ENCODE results near the gene SKAP2.

Gene SKAP2

DNA sequence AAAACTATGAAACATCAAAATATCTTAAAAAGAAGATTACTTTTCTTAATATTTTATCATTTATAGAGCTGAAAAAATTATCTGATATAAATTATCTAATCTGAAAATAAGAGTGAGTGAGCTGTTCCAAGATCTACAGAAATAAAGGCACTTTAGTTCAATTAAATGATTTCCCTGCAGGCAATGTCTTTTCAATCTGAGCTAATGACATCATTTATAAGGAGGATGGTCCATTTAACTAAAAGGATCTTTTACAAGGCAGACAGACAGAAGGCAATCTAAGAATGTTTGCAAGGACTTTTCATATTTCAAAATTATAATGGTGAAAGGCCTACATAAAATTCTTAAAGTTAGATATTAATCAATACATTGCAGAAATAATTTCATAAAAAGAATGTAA is 71.8 kb downstream of the SKAP2 start:
- H3K4me1 ChIP-seq (ENCODE audit: insufficient read depth, low read length) = no peaks in the 10 kb centered on the region
- no peak overlapping the region for H3K9ac ChIP-seq (ENCODE audit: low read length)
- H3K9me3 ChIP-seq (ENCODE audit: low read length) = no peaks in the 10 kb centered on the region
- H3K4me3 ChIP-seq (ENCODE audit: low read depth in 1 of 2, low read length in 2 of 2) = no peak overlapping the region
- no peaks in the 10 kb centered on the region for H3K27me3 ChIP-seq (ENCODE audit: control insufficient read depth in 1 of 2, insufficient read depth in 2 of 2, low read length in 2 of 2)
- H3K36me3 ChIP-seq (ENCODE audit: insufficient read depth, low read length) = no peaks in the 10 kb centered on the region
- H3K27ac ChIP-seq (ENCODE audit: low read depth, low read length) = no peak overlapping the region

DNA sequence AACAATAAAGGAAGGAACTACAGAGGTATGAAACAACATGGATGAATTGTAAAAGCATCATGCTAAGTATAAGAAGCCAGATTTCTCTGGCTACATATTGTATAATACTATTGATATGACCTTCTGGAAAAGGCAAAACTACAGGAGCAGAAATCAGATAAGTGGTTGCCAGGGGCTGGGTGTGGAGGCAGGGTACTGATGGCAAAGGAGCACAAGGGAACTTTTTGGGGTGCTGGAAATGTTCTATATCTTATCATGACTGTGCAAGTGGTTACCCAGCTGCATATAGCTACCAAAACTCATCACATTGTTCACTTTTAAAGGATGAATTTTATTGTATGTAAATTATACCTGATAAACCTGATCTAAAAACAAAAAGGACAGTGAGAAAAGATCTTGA is 72.4 kb downstream of the SKAP2 start:
- no peak overlapping the region for H3K27ac ChIP-seq (ENCODE audit: low read depth, low read length)
- H3K4me1 ChIP-seq (ENCODE audit: insufficient read depth, low read length) = no peaks in the 10 kb centered on the region
- no peaks in the 10 kb centered on the region for H3K9me3 ChIP-seq (ENCODE audit: low read length)
- H3K9ac ChIP-seq (ENCODE audit: low read length) = no peak overlapping the region
- H3K36me3 ChIP-seq (ENCODE audit: insufficient read depth, low read length) = no peaks in the 10 kb centered on the region
- H3K27me3 ChIP-seq (ENCODE audit: control insufficient read depth in 1 of 2, insufficient read depth in 2 of 2, low read length in 2 of 2) = no peaks in the 10 kb centered on the region
- no peak overlapping the region for H3K4me3 ChIP-seq (ENCODE audit: low read depth in 1 of 2, low read length in 2 of 2)

GRCh38 chr7:26789481-26790184 is 74.8 kb downstream of the SKAP2 start:
- Histone ChIP-seq H3K4me3 (ENCODE audit: low read depth in 1 of 2, low read length in 2 of 2) (no peak overlapping the region), H3K9me3 (ENCODE audit: low read length) (no peaks in the 10 kb centered on the region), H3K36me3 (ENCODE audit: insufficient read depth, low read length) (no peaks in the 10 kb centered on the region), H3K4me1 (ENCODE audit: insufficient read depth, low read length) (no peaks in the 10 kb centered on the region), H3K27ac (ENCODE audit: low read depth, low read length) (no peak overlapping the region), H3K27me3 (ENCODE audit: control insufficient read depth in 1 of 2, insufficient read depth in 2 of 2, low read length in 2 of 2) (no peaks in the 10 kb centered on the region), H3K9ac (ENCODE audit: low read length) (no peak overlapping the region)

GRCh38 chr7:26787701-26788100 is 76.7 kb downstream of the SKAP2 start:
- H3K4me1 ChIP-seq (ENCODE audit: insufficient read depth, low read length) = no peaks in the 10 kb centered on the region
- no peak overlapping the region for H3K27ac ChIP-seq (ENCODE audit: low read depth, low read length)
- no peaks in the 10 kb centered on the region for H3K27me3 ChIP-seq (ENCODE audit: control insufficient read depth in 1 of 2, insufficient read depth in 2 of 2, low read length in 2 of 2)
- H3K9me3 ChIP-seq (ENCODE audit: low read length) = no peaks in the 10 kb centered on the region
- H3K9ac ChIP-seq (ENCODE audit: low read length) = no peak overlapping the region
- H3K4me3 ChIP-seq (ENCODE audit: low read depth in 1 of 2, low read length in 2 of 2) = no peak overlapping the region
- no peaks in the 10 kb centered on the region for H3K36me3 ChIP-seq (ENCODE audit: insufficient read depth, low read length)

- no peak overlapping the region for H3K4me3 ChIP-seq (ENCODE audit: low read depth in 1 of 2, low read length in 2 of 2)
- H3K9ac ChIP-seq (ENCODE audit: low read length) = no peak overlapping the region
These were observed 80.3 kb downstream of the SKAP2 start for GRCh38 chr7:26784118-26784517.

DNA sequence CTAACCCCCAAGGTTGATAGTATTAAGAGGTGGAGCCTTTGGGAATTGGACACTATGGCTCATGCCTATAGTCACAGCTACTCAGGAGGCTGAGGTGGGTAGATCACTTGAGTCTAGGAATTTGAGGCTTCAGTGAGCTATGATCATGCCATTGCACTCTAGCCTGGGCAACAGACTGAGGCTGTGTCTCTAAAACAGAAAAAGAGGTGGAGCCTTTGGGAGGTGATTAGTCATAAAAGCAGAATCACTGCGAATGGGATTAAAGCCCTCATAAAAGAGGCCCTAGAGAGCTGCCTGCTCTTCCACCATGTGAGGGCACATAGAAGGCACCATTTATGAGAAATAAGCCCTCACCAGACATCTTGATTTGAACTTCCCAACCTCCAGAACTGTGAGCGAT is 81.9 kb downstream of the SKAP2 start:
- Histone ChIP-seq H3K36me3 (ENCODE audit: insufficient read depth, low read length) (no peaks in the 10 kb centered on the region), H3K4me3 (ENCODE audit: low read depth in 1 of 2, low read length in 2 of 2) (no peak overlapping the region), H3K27ac (ENCODE audit: low read depth, low read length) (no peak overlapping the region), H3K4me1 (ENCODE audit: insufficient read depth, low read length) (no peaks in the 10 kb centered on the region), H3K9me3 (ENCODE audit: low read length) (no peaks in the 10 kb centered on the region), H3K27me3 (ENCODE audit: control insufficient read depth in 1 of 2, insufficient read depth in 2 of 2, low read length in 2 of 2) (no peaks in the 10 kb centered on the region), H3K9ac (ENCODE audit: low read length) (no peak overlapping the region)

More at GRCh38 chr7:26784118-26784517, 80.3 kb downstream of the SKAP2 start:
- Histone ChIP-seq H3K27me3 (ENCODE audit: control insufficient read depth in 1 of 2, insufficient read depth in 2 of 2, low read length in 2 of 2) (no peaks in the 10 kb centered on the region), H3K4me1 (ENCODE audit: insufficient read depth, low read length) (no peaks in the 10 kb centered on the region), H3K9me3 (ENCODE audit: low read length) (no peaks in the 10 kb centered on the region), H3K36me3 (ENCODE audit: insufficient read depth, low read length) (no peaks in the 10 kb centered on the region), H3K27ac (ENCODE audit: low read depth, low read length) (no peak overlapping the region)

GRCh38 chr7:26779978-26780595 is 84.3 kb downstream of the SKAP2 start:
- no peaks in the 10 kb centered on the region for H3K9me3 ChIP-seq (ENCODE audit: low read length)
- H3K27ac ChIP-seq (ENCODE audit: low read depth, low read length) = no peak overlapping the region
- no peak overlapping the region for H3K9ac ChIP-seq (ENCODE audit: low read length)
- no peaks in the 10 kb centered on the region for H3K27me3 ChIP-seq (ENCODE audit: control insufficient read depth in 1 of 2, insufficient read depth in 2 of 2, low read length in 2 of 2)
- H3K4me1 ChIP-seq (ENCODE audit: insufficient read depth, low read length) = no peaks in the 10 kb centered on the region
- H3K36me3 ChIP-seq (ENCODE audit: insufficient read depth, low read length) = no peaks in the 10 kb centered on the region
- H3K4me3 ChIP-seq (ENCODE audit: low read depth in 1 of 2, low read length in 2 of 2) = no peak overlapping the region

GRCh38 chr7:26777385-26777784 is 87.0 kb downstream of the SKAP2 start:
- no peaks in the 10 kb centered on the region for H3K36me3 ChIP-seq (ENCODE audit: insufficient read depth, low read length)

GRCh38 chr7:26760501-26760900 is 103.9 kb downstream of the SKAP2 start:
- no peak overlapping the region for H3K9ac ChIP-seq (ENCODE audit: low read length)
- no peaks in the 10 kb centered on the region for H3K36me3 ChIP-seq (ENCODE audit: insufficient read depth, low read length)
- H3K9me3 ChIP-seq (ENCODE audit: low read length) = no peaks in the 10 kb centered on the region
- no peaks in the 10 kb centered on the region for H3K27me3 ChIP-seq (ENCODE audit: control insufficient read depth in 1 of 2, insufficient read depth in 2 of 2, low read length in 2 of 2)
- H3K4me3 ChIP-seq (ENCODE audit: low read depth in 1 of 2, low read length in 2 of 2) = no peak overlapping the region
- no peaks in the 10 kb centered on the region for H3K4me1 ChIP-seq (ENCODE audit: insufficient read depth, low read length)
- H3K27ac ChIP-seq (ENCODE audit: low read depth, low read length) = no peak overlapping the region

More at GRCh38 chr7:26777385-26777784, 87.0 kb downstream of the SKAP2 start:
- Histone ChIP-seq H3K9ac (ENCODE audit: low read length) (no peak overlapping the region), H3K9me3 (ENCODE audit: low read length) (no peaks in the 10 kb centered on the region), H3K4me3 (ENCODE audit: low read depth in 1 of 2, low read length in 2 of 2) (no peak overlapping the region), H3K27ac (ENCODE audit: low read depth, low read length) (no peak overlapping the region), H3K27me3 (ENCODE audit: control insufficient read depth in 1 of 2, insufficient read depth in 2 of 2, low read length in 2 of 2) (no peaks in the 10 kb centered on the region), H3K4me1 (ENCODE audit: insufficient read depth, low read length) (no peaks in the 10 kb centered on the region)

DNA sequence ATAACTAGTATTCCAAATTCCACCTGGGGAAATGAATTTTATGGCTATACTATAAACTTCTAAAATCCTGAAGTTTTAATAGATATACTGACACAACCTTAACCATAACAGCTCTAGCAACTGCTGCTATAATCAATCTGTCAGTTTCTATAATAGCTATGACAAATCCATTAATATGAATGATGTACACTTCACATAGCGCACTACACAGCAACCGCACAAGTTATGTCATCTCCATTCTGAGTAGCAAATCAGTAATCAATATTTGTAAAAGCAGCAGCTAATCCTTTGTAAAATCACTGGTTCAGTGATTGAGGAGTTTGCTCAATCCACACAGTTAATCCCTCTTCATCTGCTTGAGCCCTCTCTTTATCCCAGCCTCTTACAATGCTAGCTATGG is 105.3 kb downstream of the SKAP2 start:
- no peaks in the 10 kb centered on the region for H3K36me3 ChIP-seq (ENCODE audit: insufficient read depth, low read length)
- no peak overlapping the region for H3K4me3 ChIP-seq (ENCODE audit: low read depth in 1 of 2, low read length in 2 of 2)
- H3K27ac ChIP-seq (ENCODE audit: low read depth, low read length) = no peak overlapping the region
- no peak overlapping the region for H3K9ac ChIP-seq (ENCODE audit: low read length)
- H3K4me1 ChIP-seq (ENCODE audit: insufficient read depth, low read length) = no peaks in the 10 kb centered on the region
- no peaks in the 10 kb centered on the region for H3K27me3 ChIP-seq (ENCODE audit: control insufficient read depth in 1 of 2, insufficient read depth in 2 of 2, low read length in 2 of 2)
- no peaks in the 10 kb centered on the region for H3K9me3 ChIP-seq (ENCODE audit: low read length)

DNA sequence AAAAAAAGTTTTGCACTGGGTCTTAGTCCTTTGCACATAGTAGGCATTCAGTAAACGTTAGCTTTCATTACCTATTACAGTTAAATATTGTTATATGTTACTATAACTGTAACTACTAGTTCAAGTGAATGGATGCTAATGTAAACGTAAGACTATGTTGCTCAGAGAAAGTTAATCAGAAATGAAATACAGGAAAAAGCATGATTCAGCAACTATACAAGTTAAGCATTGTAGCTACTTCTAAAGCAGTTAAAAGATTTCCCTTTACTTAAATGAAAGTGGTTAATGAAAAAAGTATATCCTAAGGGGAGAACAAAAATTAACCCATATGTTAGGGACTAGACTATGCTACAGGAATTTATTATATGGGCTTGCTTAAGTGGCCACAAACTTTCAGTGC is 121.2 kb downstream of the SKAP2 start:
- no peak overlapping the region for H3K9ac ChIP-seq (ENCODE audit: low read length)

More for the DNA sequence above, 121.2 kb downstream of the SKAP2 start:
- H3K4me1 ChIP-seq (ENCODE audit: insufficient read depth, low read length) = no peaks in the 10 kb centered on the region
- H3K4me3 ChIP-seq (ENCODE audit: low read depth in 1 of 2, low read length in 2 of 2) = no peak overlapping the region
- no peaks in the 10 kb centered on the region for H3K27me3 ChIP-seq (ENCODE audit: control insufficient read depth in 1 of 2, insufficient read depth in 2 of 2, low read length in 2 of 2)
- no peak overlapping the region for H3K27ac ChIP-seq (ENCODE audit: low read depth, low read length)
- no peaks in the 10 kb centered on the region for H3K9me3 ChIP-seq (ENCODE audit: low read length)
- no peaks in the 10 kb centered on the region for H3K36me3 ChIP-seq (ENCODE audit: insufficient read depth, low read length)

Data from muscle layer of colon (tissue), 2 donors.